Choroid plexus epithelial cell (primary cell): ENCODE data around the gene ABT1.

Experiments
- DNase-seq: peaks from one replicate; pipeline ENCODE4 v3.0.0-alpha.2; 2010; ENCODE audit warnings: low read depth
- H3K4me3 ChIP-seq: 2 replicates; pipeline ENCODE4 v1.5.1; 2011; ENCODE audit warnings: low read depth, mild to moderate bottlenecking, control low read depth, low read length, moderate library complexity
- CTCF ChIP-seq: conservative IDR thresholded peaks from 2 replicates; pipeline ENCODE4 v1.5.1; 2011; ENCODE audit warnings: low read depth, mild to moderate bottlenecking, control low read depth, inconsistent platforms, low read length, moderate library complexity

ABT1 gene

GRCh38 chr6:26613689-26614683 lies 17.2 kb downstream of the ABT1 start:
- no peak for DNase-seq
- no peak for TF ChIP-seq CTCF
- peak overlapping the region; percentile 11 for H3K4me3 ChIP-seq

GRCh38 chr6:26623339-26623859 lies 26.6 kb downstream of the ABT1 start:
- TF ChIP-seq CTCF: no peak
- no peak for DNase-seq
- no peak overlapping the region for H3K4me3 ChIP-seq

- no peak for TF ChIP-seq CTCF
- H3K4me3 ChIP-seq: no peak overlapping the region
Observed at GRCh38 chr6:26624557-26624956, 27.8 kb downstream of the ABT1 start.

GRCh38 chr6:26627843-26628242 lies 31.1 kb downstream of the ABT1 start:
- H3K4me3 ChIP-seq: no peak overlapping the region
- no peak for DNase-seq
- no peak for TF ChIP-seq CTCF

More at GRCh38 chr6:26624557-26624956, 27.8 kb downstream of the ABT1 start:
- DNase-seq: no peak

- H3K4me3 ChIP-seq: no peak overlapping the region
- DNase-seq: no peak
- TF ChIP-seq CTCF: no peak
Observed at GRCh38 chr6:26629359-26629758, 32.6 kb downstream of the ABT1 start.

- H3K4me3 ChIP-seq: no peak overlapping the region
- no peak for TF ChIP-seq CTCF
- no peak for DNase-seq
Observed at GRCh38 chr6:26640806-26641205, 44.1 kb downstream of the ABT1 start.
